Measurements from ENCODE around the gene PDE1C.

PDE1C gene

GRCh38 chr7:32045228-32045627 lies 25.0 kb downstream of the PDE1C start:
- TF ChIP-seq, protein P1, sequence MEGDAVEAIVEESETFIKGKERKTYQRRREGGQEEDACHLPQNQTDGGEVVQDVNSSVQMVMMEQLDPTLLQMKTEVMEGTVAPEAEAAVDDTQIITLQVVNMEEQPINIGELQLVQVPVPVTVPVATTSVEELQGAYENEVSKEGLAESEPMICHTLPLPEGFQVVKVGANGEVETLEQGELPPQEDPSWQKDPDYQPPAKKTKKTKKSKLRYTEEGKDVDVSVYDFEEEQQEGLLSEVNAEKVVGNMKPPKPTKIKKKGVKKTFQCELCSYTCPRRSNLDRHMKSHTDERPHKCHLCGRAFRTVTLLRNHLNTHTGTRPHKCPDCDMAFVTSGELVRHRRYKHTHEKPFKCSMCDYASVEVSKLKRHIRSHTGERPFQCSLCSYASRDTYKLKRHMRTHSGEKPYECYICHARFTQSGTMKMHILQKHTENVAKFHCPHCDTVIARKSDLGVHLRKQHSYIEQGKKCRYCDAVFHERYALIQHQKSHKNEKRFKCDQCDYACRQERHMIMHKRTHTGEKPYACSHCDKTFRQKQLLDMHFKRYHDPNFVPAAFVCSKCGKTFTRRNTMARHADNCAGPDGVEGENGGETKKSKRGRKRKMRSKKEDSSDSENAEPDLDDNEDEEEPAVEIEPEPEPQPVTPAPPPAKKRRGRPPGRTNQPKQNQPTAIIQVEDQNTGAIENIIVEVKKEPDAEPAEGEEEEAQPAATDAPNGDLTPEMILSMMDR (IDR thresholded peaks at IDR 0.05; ENCODE audit: low read depth, low read length) = no peak

GRCh38 chr7:32044739-32045138 lies 25.5 kb downstream of the PDE1C start:
- no peak overlapping the region for H3K4me3 ChIP-seq (ENCODE audit: low read depth, low read length)
- TF ChIP-seq, protein P1 (IDR thresholded peaks at IDR 0.05; ENCODE audit: low read depth, low read length) = no peak

More at GRCh38 chr7:32045228-32045627, 25.0 kb downstream of the PDE1C start:
- H3K4me3 ChIP-seq (ENCODE audit: low read depth, low read length) = no peak overlapping the region

GRCh38 chr7:32043688-32044087 lies 26.5 kb downstream of the PDE1C start:
- TF ChIP-seq, protein P1 (IDR thresholded peaks at IDR 0.05; ENCODE audit: low read depth, low read length) = no peak
- no peak overlapping the region for H3K4me3 ChIP-seq (ENCODE audit: low read depth, low read length)

DNA sequence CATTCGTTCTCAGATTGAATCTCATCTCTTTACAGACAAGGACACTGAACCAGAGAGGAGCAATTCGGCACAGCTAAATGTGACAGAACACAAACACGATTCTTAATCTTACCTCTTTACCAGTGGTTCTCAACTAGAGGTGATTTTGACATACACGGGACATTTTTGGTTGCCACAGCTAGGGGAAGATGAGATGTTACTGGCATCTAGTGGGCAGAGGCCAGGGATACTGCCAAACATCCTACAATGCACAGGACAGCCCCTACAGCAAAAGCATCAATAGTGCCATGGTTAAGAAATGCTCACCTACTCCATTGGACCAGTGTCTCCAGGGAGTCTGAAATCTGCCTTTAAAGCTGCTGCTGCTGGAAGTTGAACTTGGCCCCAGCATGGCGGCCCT lies 27.3 kb downstream of the PDE1C start:
- TF ChIP-seq, protein P1 (IDR thresholded peaks at IDR 0.05; ENCODE audit: low read depth, low read length) = no peak
- H3K4me3 ChIP-seq (ENCODE audit: low read depth, low read length) = no peak overlapping the region

GRCh38 chr7:32039000-32039756 lies 31.0 kb downstream of the PDE1C start:
- no peak overlapping the region for H3K4me3 ChIP-seq (ENCODE audit: low read depth, low read length)
- TF ChIP-seq, protein P1 (IDR thresholded peaks at IDR 0.05; ENCODE audit: low read depth, low read length) = no peak

GRCh38 chr7:32037650-32038198 lies 32.5 kb downstream of the PDE1C start:
- H3K4me3 ChIP-seq (ENCODE audit: low read depth, low read length) = no peak overlapping the region

GRCh38 chr7:32036557-32036956 lies 33.6 kb downstream of the PDE1C start:
- H3K4me3 ChIP-seq (ENCODE audit: low read depth, low read length) = no peak overlapping the region
- TF ChIP-seq, protein P1 (IDR thresholded peaks at IDR 0.05; ENCODE audit: low read depth, low read length) = no peak

More at GRCh38 chr7:32037650-32038198, 32.5 kb downstream of the PDE1C start:
- TF ChIP-seq, protein P1 (IDR thresholded peaks at IDR 0.05; ENCODE audit: low read depth, low read length) = no peak
